Measurements from ENCODE around the gene UNC5A.

Gene UNC5A

GRCh38 chr5:176921714-176922113, 111.4 kb downstream of the UNC5A start:
- no peak for TF ChIP-seq CTCF (IDR thresholded peaks at IDR 0.05)
- no peak overlapping the region for H3K4me3 Mint-ChIP-seq
- H3K9me3 Mint-ChIP-seq: no peaks in the 10 kb centered on the region
- H3K27ac Mint-ChIP-seq: no peak overlapping the region
- no peaks in the 10 kb centered on the region for H3K4me1 Mint-ChIP-seq
- DNase-seq: no peak
- H3K27me3 Mint-ChIP-seq (ENCODE audit: low read depth, poor library complexity): no peaks in the 10 kb centered on the region
- H3K36me3 Mint-ChIP-seq (ENCODE audit: low read depth): peaks cover 49% of the 10 kb centered on the region

- no peaks in the 10 kb centered on the region for H3K27me3 Mint-ChIP-seq (ENCODE audit: low read depth, poor library complexity)
- no peak for TF ChIP-seq CTCF (IDR thresholded peaks at IDR 0.05)
Measured at GRCh38 chr5:176922817-176923216, 112.5 kb downstream of the UNC5A start.

GRCh38 chr5:176927562-176927961, 117.2 kb downstream of the UNC5A start:
- DNase-seq: no peak
- TF ChIP-seq CTCF (IDR thresholded peaks at IDR 0.05): no peak
- H3K27me3 Mint-ChIP-seq (ENCODE audit: low read depth, poor library complexity): no peaks in the 10 kb centered on the region
- H3K27ac Mint-ChIP-seq: no peak overlapping the region
- no peak overlapping the region for H3K4me3 Mint-ChIP-seq
- no peaks in the 10 kb centered on the region for H3K4me1 Mint-ChIP-seq
- H3K9me3 Mint-ChIP-seq: no peaks in the 10 kb centered on the region
- peaks cover 61% of the 10 kb centered on the region for H3K36me3 Mint-ChIP-seq (ENCODE audit: low read depth)

More at GRCh38 chr5:176922817-176923216, 112.5 kb downstream of the UNC5A start:
- no peaks in the 10 kb centered on the region for H3K9me3 Mint-ChIP-seq
- no peak for DNase-seq
- peaks cover 49% of the 10 kb centered on the region for H3K36me3 Mint-ChIP-seq (ENCODE audit: low read depth)
- H3K4me1 Mint-ChIP-seq: no peaks in the 10 kb centered on the region
- H3K27ac Mint-ChIP-seq: no peak overlapping the region
- H3K4me3 Mint-ChIP-seq: no peak overlapping the region

- DNase-seq: no peak
- H3K27ac Mint-ChIP-seq: no peak overlapping the region
- no peaks in the 10 kb centered on the region for H3K4me1 Mint-ChIP-seq
- no peak for TF ChIP-seq CTCF (IDR thresholded peaks at IDR 0.05)
- H3K9me3 Mint-ChIP-seq: no peaks in the 10 kb centered on the region
- H3K27me3 Mint-ChIP-seq (ENCODE audit: low read depth, poor library complexity): no peaks in the 10 kb centered on the region
- H3K4me3 Mint-ChIP-seq: no peak overlapping the region
- peaks cover 56% of the 10 kb centered on the region for H3K36me3 Mint-ChIP-seq (ENCODE audit: low read depth)
Measured at GRCh38 chr5:176929654-176930053, 119.3 kb downstream of the UNC5A start.
